Measurements from ENCODE around the gene PPP4R2.

DNA sequence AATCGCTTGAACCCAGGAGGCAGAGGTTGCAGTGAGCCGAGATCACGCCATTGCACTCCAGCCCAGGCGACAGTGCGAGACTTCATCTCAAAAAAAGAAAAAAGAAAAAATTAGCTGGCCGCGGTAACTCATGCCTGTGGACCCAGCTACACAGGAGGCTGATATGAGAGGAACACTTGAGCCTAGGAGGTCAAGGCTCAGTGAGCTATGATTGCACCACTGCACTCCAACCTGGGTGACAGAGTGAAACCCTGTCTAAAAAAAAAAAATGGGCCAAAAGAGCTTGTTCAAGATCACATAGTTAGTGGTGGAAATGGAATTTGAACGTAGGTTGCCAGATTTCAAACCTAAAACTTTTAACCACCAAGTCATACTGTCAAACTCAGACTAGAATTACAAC is 46.2 kb upstream of the PPP4R2 start:
- no peak for TF ChIP-seq CTCF (IDR thresholded peaks at IDR 0.05)
- TF ChIP-seq POLR2A (IDR thresholded peaks at IDR 0.05) = no peak
